GM12878 (cell line): ENCODE data around the gene CHD6. TPM values are rescaled to one million over a fixed set of nuclear protein-coding genes. Genes with fewer than 3 reads are reported as not detected.

Experiments
- ATAC-seq: fragments of 200-7000 bp; cut with Tn5 transposase; 3 replicates; pipeline ENCODE4 v1.9.1; 2020; ENCODE audit warnings: mild to moderate bottlenecking, moderate library complexity
- BruUV-seq: library from RNA; stranded (reverse); fragments of 400-500 nt; replicated peaks from 2 replicates; lab custom pipeline; 2021; lab: Mats Ljungman, UMichigan
- CTCF ChIA-PET: fragments of 300-600 bp; sonication (Branson Sonifier 250); formaldehyde crosslinking; extraction: SDS; loops from one replicate; lab custom pipeline; 2021; ENCODE audit warnings: inconsistent platforms; lab: Yijun Ruan, JAX
- POLR2A ChIA-PET: fragments of 350-600 bp; formaldehyde crosslinking; extraction: SDS; loops from one replicate; lab custom pipeline; 2021; ENCODE audit warnings: inconsistent platforms; lab: Charles Lee
- RAD21 ChIA-PET: fragments of 300-600 bp; sonication (Branson Sonifier 250); formaldehyde crosslinking; loops from one replicate; lab custom pipeline; 2023; ENCODE audit warnings: antibody characterized with exemption; ENCODE audit not compliant: unreplicated experiment; lab: Charles Lee
- SMC1A ChIA-PET: fragments of 300-600 bp; sonication (Branson Sonifier 250); formaldehyde crosslinking; loops from one replicate; lab custom pipeline; 2023; ENCODE audit not compliant: unreplicated experiment, uncharacterized antibody; lab: Charles Lee
- DNase-seq: peaks from one replicate; pipeline ENCODE4 v3.0.0-alpha.2; 2011; ENCODE audit warnings: low read depth, low spot score
- FAIRE-seq: peaks from 3 replicates; lab custom pipeline; 2011; peaks lifted over from hg19 to GRCh38; lab: Jason Lieb, UNC
- H2AFZ ChIP-seq: 2 replicates; pipeline ENCODE4 v1.6.0; 2011; ENCODE audit warnings: low read depth, low read length, control low read depth; ENCODE audit not compliant: control insufficient read depth
- H3K27ac ChIP-seq: 2 replicates; pipeline ENCODE4 v1.5.1; 2011; ENCODE audit warnings: control low read depth; ENCODE audit not compliant: control insufficient read depth, insufficient read depth
- H3K27me3 ChIP-seq, 2 experiments: replicated peaks in 1 of 2; 2 replicates each; pipeline versions ENCODE4 v1.6.0 to v1.6.1; 2011; ENCODE audit warnings: low read length in 1 of 2; ENCODE audit not compliant: control insufficient read depth in 2 of 2, insufficient read depth in 2 of 2
- H3K36me3 ChIP-seq, 2 experiments: 2 replicates each; pipeline ENCODE4 v1.5.1; 2011; ENCODE audit warnings: low read length in 1 of 2; ENCODE audit not compliant: control insufficient read depth in 2 of 2, insufficient read depth in 2 of 2
- H3K4me1 ChIP-seq: 2 replicates; pipeline ENCODE4 v1.6.1; 2011; ENCODE audit warnings: mild to moderate bottlenecking, low read length, moderate library complexity, mixed read lengths; ENCODE audit not compliant: control insufficient read depth, insufficient read depth
- H3K4me2 ChIP-seq: 2 replicates; pipeline ENCODE4 v1.6.0; 2011; ENCODE audit warnings: control low read depth; ENCODE audit not compliant: control insufficient read depth, insufficient read depth
- H3K4me3 ChIP-seq: fragments of 200-600 bp; sonication (generic); 2 replicates; pipeline ENCODE4 v1.5.1; 2016
- H3K79me2 ChIP-seq: 2 replicates; pipeline ENCODE4 v1.6.0; 2011; ENCODE audit warnings: low read length; ENCODE audit not compliant: control insufficient read depth, insufficient read depth
- H3K9ac ChIP-seq: 2 replicates; pipeline ENCODE4 v1.8.0; 2011; ENCODE audit warnings: low read length, control low read depth, mixed read lengths; ENCODE audit not compliant: control insufficient read depth, insufficient read depth
- H3K9me3 ChIP-seq: replicated peaks from 3 replicates; pipeline ENCODE4 v1.5.1; 2011; ENCODE audit warnings: mild to moderate bottlenecking, low read length; ENCODE audit not compliant: control insufficient read depth, insufficient read depth
- H4K20me1 ChIP-seq: 2 replicates; pipeline ENCODE4 v1.6.0; 2011; ENCODE audit not compliant: control insufficient read depth, insufficient read depth
- CREB1 ChIP-seq: IDR thresholded peaks from 2 replicates; pipeline ENCODE4 v1.6.1; 2012; ENCODE audit warnings: low read depth, mild to moderate bottlenecking, inconsistent platforms
- EP300 ChIP-seq, 2 experiments: fragments of 150-350 bp in 1 of 2; IDR thresholded peaks; 2 replicates each; pipeline ENCODE4 v1.6.1; 2011 to 2012; ENCODE audit warnings: low read depth in 2 of 2, low read length in 2 of 2, borderline replicate concordance in 1 of 2, improper control_type of control experiment in 1 of 2, inconsistent platforms in 1 of 2; ENCODE audit not compliant: control insufficient read depth in 1 of 2
- ESRRA ChIP-seq: IDR thresholded peaks from 2 replicates; pipeline ENCODE4 v1.6.1; 2012; ENCODE audit warnings: mild to moderate bottlenecking, low read length, improper control_type of control experiment
- ETV6 ChIP-seq, 2 experiments: fragments of 450-650 bp in 1 of 2; IDR thresholded peaks in 1 of 2; conservative IDR thresholded peaks in 1 of 2; 2 replicates each; pipeline ENCODE4 v1.6.1; 2014; ENCODE audit warnings: antibody characterized with exemption in 1 of 2, borderline replicate concordance in 1 of 2, low read depth in 1 of 2, mild to moderate bottlenecking in 1 of 2, moderate library complexity in 1 of 2
- EZH2 ChIP-seq: IDR thresholded peaks from 2 replicates; pipeline ENCODE4 v1.6.1; 2012; ENCODE audit warnings: low read depth, mild to moderate bottlenecking, control low read depth, inconsistent platforms, low read length, borderline replicate concordance; ENCODE audit not compliant: control insufficient read depth
- MLLT1 ChIP-seq: fragments of 450-650 bp; IDR thresholded peaks from 2 replicates; pipeline ENCODE4 v1.6.1; 2016; ENCODE audit warnings: mild to moderate bottlenecking
- NR2C2 ChIP-seq: IDR thresholded peaks from 2 replicates; pipeline ENCODE4 v1.6.1; 2011; ENCODE audit warnings: borderline replicate concordance, low read depth; ENCODE audit not compliant: control insufficient read depth, insufficient read length
- POLR2A ChIP-seq: IDR thresholded peaks from 2 replicates; pipeline ENCODE4 v1.6.1; 2011; ENCODE audit warnings: low read depth, mild to moderate bottlenecking, low read length
- POLR2AphosphoS5 ChIP-seq: IDR thresholded peaks from 2 replicates; pipeline ENCODE4 v1.6.1; 2011; ENCODE audit warnings: mild to moderate bottlenecking, low read length, inconsistent platforms
- RBBP5 ChIP-seq: fragments of 200-600 bp; sonication (generic); conservative IDR thresholded peaks from 2 replicates; pipeline ENCODE4 v1.6.1; 2016
- TAF1 ChIP-seq: IDR thresholded peaks from 2 replicates; pipeline ENCODE4 v1.6.1; 2011; ENCODE audit warnings: mild to moderate bottlenecking, low read depth, low read length, borderline replicate concordance
- ZNF384 ChIP-seq: IDR thresholded peaks from 2 replicates; pipeline ENCODE4 v1.6.1; 2012; ENCODE audit warnings: low read depth, mild to moderate bottlenecking, low read length, improper control_type of control experiment, borderline replicate concordance
- ZNF687 ChIP-seq: fragments of 450-650 bp; IDR thresholded peaks from 2 replicates; pipeline ENCODE4 v1.6.1; 2017; ENCODE audit warnings: mild to moderate bottlenecking, moderate library complexity
- WGBS: methylation state at CpG from one replicate; pipeline ENCODE4 v1.1.6; 2016; ENCODE audit warnings: low lambda C conversion rate; ENCODE audit not compliant: insufficient replicate concordance, insufficient coverage; ENCODE audit errors: missing lambda C conversion rate; 5-methylcytosine and 5-hydroxymethylcytosine counted together
- in situ Hi-C: fragments of 300-500 bp; cut with MboI; formaldehyde crosslinking; loops from 9 replicates; pipeline ENCODE4 v1.14.3; 2018; ENCODE audit warnings: mixed read lengths
- intact Hi-C: fragments of 100-400 bp; cut with micrococcal nuclease; formaldehyde crosslinking; loops from one replicate; pipeline ENCODE4 v1.14.2; 2022; ENCODE audit not compliant: unreplicated experiment
- polyA plus RNA-seq, 11 experiments: library from polyadenylated mRNA; depleted of rRNA in 4 of 11; unstranded in 6 of 11; stranded (reverse) in 5 of 11; fragments of >200 nt; fragmentation: Nextera tagmentation in 4 of 11; fragmentation: Illumina TruSeq in 1 of 11; extraction: Ambion mirVana in 4 of 11; extraction: Trizol in 1 of 11; gene quantifications; 1 replicate in 1 of 11; 2 replicates in 10 of 11; pipeline versions ENCODE4 v1.2.1 to v1.2.3, GENCODE V29; 2011 to 2016; ENCODE audit warnings: inconsistent platforms in 2 of 11, missing spikeins in 2 of 11, low read depth in 1 of 11
- total RNA-seq, 4 experiments: library from RNA; depleted of rRNA in 3 of 4; stranded (reverse); fragments of >200 nt in 3 of 4; fragmentation: Illumina TruSeq in 1 of 4; extraction: Trizol in 1 of 4; gene quantifications; 2 replicates each; pipeline versions ENCODE4 v1.2.1 to v1.2.3, GENCODE V29; 2013 to 2021

Gene CHD6
- total and polyA plus RNA-seq, 10 of the 15 experiments (the other 5 are each of a cell fraction or from before 2014, with no cell fraction given): 4.3 to 25.5 (median 17.1) TPM

- TF ChIP-seq ZNF687 (no peak), NR2C2 (no peak), POLR2AphosphoS5 (no peak), MLLT1 (no peak)
These were observed 155.6 kb downstream of the CHD6 start (continued) for GRCh38 chr20:41462372-41463161.

- H3K4me2 ChIP-seq: no peak overlapping the region
- no peak overlapping the region for H2AFZ ChIP-seq
- H3K36me3 ChIP-seq: peaks cover 0 to 13% of the 10 kb centered on the region in 2 experiments; a peak in 2 of 4 replicates
- ChIA-PET RAD21 (no interaction called here), CTCF (no interaction called here), POLR2A (no interaction called here), SMC1A (no interaction called here)
- peaks cover 12% of the 10 kb centered on the region for H3K4me1 ChIP-seq
- in situ Hi-C loops (no loop called here), intact Hi-C loops (no loop called here)
- no TSS peak for BruUV-seq
- 97% methylated on average over 2 of the region's 2 CpGs for WGBS
- H3K27ac ChIP-seq: no peak overlapping the region
- TF ChIP-seq ETV6 (conservative IDR thresholded peaks at IDR 0.05 in 1 of 2, IDR thresholded peaks at IDR 0.05 in 1 of 2; ENCODE audit: borderline replicate concordance in 1 of 2, low read depth in 1 of 2) (no peak), CREB1 (no peak), RBBP5 (no peak), ZNF384 (no peak), TAF1 (no peak), EP300 (IDR thresholded peaks at IDR 0.05; ENCODE audit: borderline replicate concordance in 1 of 2, control insufficient read depth in 1 of 2, low read depth in 2 of 2, low read length in 2 of 2) (no peak), POLR2A (no peak), EZH2 (no peak), ESRRA (no peak)
- H3K9ac ChIP-seq: no peak overlapping the region
- no peaks in the 10 kb centered on the region for H3K27me3 ChIP-seq
- H4K20me1 ChIP-seq: no peaks in the 10 kb centered on the region
- no peaks in the 10 kb centered on the region for H3K79me2 ChIP-seq
- ATAC-seq: no peak
- no peak for DNase-seq
- H3K4me3 ChIP-seq: no peak overlapping the region
- peaks cover 3% of the 10 kb centered on the region; the same call in 1 of the 3 replicates for H3K9me3 ChIP-seq
- no peak for FAIRE-seq
These were observed 159.4 kb downstream of the CHD6 start for GRCh38 chr20:41458761-41459160.
